Tibial nerve (tissue), 4 donors: ENCODE measurements around the gene ERI3. TPM values are rescaled to one million over a fixed set of nuclear protein-coding genes. Genes with fewer than 3 reads are reported as not detected.

Experiments used
- DNase-seq, 2 donors: peaks; one replicate each; pipeline ENCODE4 v3.0.0-alpha.2; 2019; ENCODE audit warnings: low spot score in 2 of 2
- H3K27ac ChIP-seq, 4 donors: fragments of 200-600 bp; sonication (generic) in 3 of 4; one replicate each; pipeline ENCODE4 v1.5.1; 2017 to 2019; ENCODE audit warnings: mild to moderate bottlenecking in 1 of 4
- H3K27me3 ChIP-seq, 2 donors: fragments of 200-600 bp; sonication (generic) in 1 of 2; one replicate each; pipeline versions ENCODE4 v1.5.1 to v1.6.0; 2017 to 2019
- H3K36me3 ChIP-seq, 3 donors: fragments of 200-600 bp; sonication (generic); one replicate each; pipeline ENCODE4 v1.5.1; 2018 to 2019
- H3K4me1 ChIP-seq, 4 donors: fragments of 200-600 bp; sonication (generic) in 3 of 4; one replicate each; pipeline ENCODE4 v1.5.1; 2017 to 2019
- H3K4me3 ChIP-seq, 4 donors: fragments of 200-600 bp; sonication (generic) in 3 of 4; one replicate each; pipeline ENCODE4 v1.5.1; 2017 to 2019; ENCODE audit warnings: mild to moderate bottlenecking in 1 of 4, moderate library complexity in 1 of 4
- H3K9me3 ChIP-seq, 4 donors: fragments of 200-600 bp; sonication (generic) in 3 of 4; one replicate each; pipeline ENCODE4 v1.5.1; 2017 to 2019
- CTCF ChIP-seq, 5 experiments: fragments of 200-600 bp in 3 of 5; fragments of 450-650 bp in 2 of 5; sonication (generic) in 3 of 5; IDR thresholded peaks; one replicate each; pipeline ENCODE4 v1.5.1; 2016 to 2019; ENCODE audit warnings: antibody characterized with exemption in 5 of 5, mild to moderate bottlenecking in 3 of 5, moderate library complexity in 2 of 5
- EP300 ChIP-seq, 2 donors: sonication (generic); formaldehyde crosslinking; IDR thresholded peaks; one replicate each; pipeline ENCODE4 v1.6.1; 2017; ENCODE audit warnings: antibody characterized with exemption in 2 of 2, mild to moderate bottlenecking in 1 of 2
- POLR2A ChIP-seq, 2 donors: fragments of 450-650 bp; IDR thresholded peaks; one replicate each; pipeline ENCODE4 v1.6.1; 2017; ENCODE audit warnings: antibody characterized with exemption in 2 of 2, mild to moderate bottlenecking in 2 of 2, moderate library complexity in 2 of 2
- WGBS, 2 donors: methylation state at CpG; one replicate each; pipeline ENCODE4 v1.1.5; 2018; 5-methylcytosine and 5-hydroxymethylcytosine counted together
- total RNA-seq, 4 donors: library from RNA; depleted of rRNA; stranded (reverse); fragments of >200 nt; gene quantifications; one replicate each; pipeline ENCODE4 v1.1.0, GENCODE V29; 2016

The ERI3 gene
- total RNA-seq, 4 donors from 2014 or later = 60.1 to 82.2 (median 66.5) TPM

GRCh38 chr1:44289530-44289929, 65.5 kb downstream of the ERI3 start:
- H3K4me3 ChIP-seq = no peak overlapping the region
- no peaks in the 10 kb centered on the region for H3K9me3 ChIP-seq
- no peak overlapping the region for H3K27ac ChIP-seq
- no peak for DNase-seq
- H3K4me1 ChIP-seq = peaks cover 0 to 18% (median 0%) of the 10 kb centered on the region in 4 donors
- no peaks in the 10 kb centered on the region for H3K27me3 ChIP-seq
- WGBS, 2 donors = 54 to 68% methylated on average over 7 of the region's 7 CpGs
- peaks cover 0 to 91% (median 7%) of the 10 kb centered on the region in 3 donors for H3K36me3 ChIP-seq
- no peak for TF ChIP-seq EP300 (IDR thresholded peaks at IDR 0.05)
- no peak for TF ChIP-seq POLR2A (IDR thresholded peaks at IDR 0.05)
- TF ChIP-seq CTCF (IDR thresholded peaks at IDR 0.05) = no peak

- no peak overlapping the region for H3K4me3 ChIP-seq
- peaks cover 0 to 11% (median 0%) of the 10 kb centered on the region in 4 donors for H3K4me1 ChIP-seq
- DNase-seq = no peak
- H3K27ac ChIP-seq = no peak overlapping the region
- H3K27me3 ChIP-seq = no peaks in the 10 kb centered on the region
- H3K9me3 ChIP-seq = no peaks in the 10 kb centered on the region
- TF ChIP-seq POLR2A (IDR thresholded peaks at IDR 0.05) (no peak), CTCF (IDR thresholded peaks at IDR 0.05) (no peak), EP300 (IDR thresholded peaks at IDR 0.05) (no peak)
- 86 to 91% methylated on average over 4 of the region's 4 CpGs for WGBS, 2 donors
- peaks cover 0 to 93% (median 8%) of the 10 kb centered on the region in 3 donors for H3K36me3 ChIP-seq
Measured at GRCh38 chr1:44288883-44289282, 66.2 kb downstream of the ERI3 start.

- DNase-seq = no peak
- no peak for TF ChIP-seq POLR2A (IDR thresholded peaks at IDR 0.05)
- TF ChIP-seq EP300 (IDR thresholded peaks at IDR 0.05) = no peak
- TF ChIP-seq CTCF (IDR thresholded peaks at IDR 0.05) = no peak
- Histone ChIP-seq H3K4me3 (no peak overlapping the region), H3K9me3 (no peaks in the 10 kb centered on the region), H3K27ac (no peak overlapping the region), H3K27me3 (no peaks in the 10 kb centered on the region), H3K36me3 (peaks cover 0 to 70% (median 8%) of the 10 kb centered on the region in 3 donors), H3K4me1 (peaks cover 0 to 2% (median 0%) of the 10 kb centered on the region in 4 donors)
- WGBS, 2 donors = 80 to 96% methylated on average over 2 of the region's 2 CpGs
Measured at GRCh38 chr1:44284184-44284583, 70.9 kb downstream of the ERI3 start.

- Histone ChIP-seq H3K4me1 (no peaks in the 10 kb centered on the region), H3K9me3 (no peaks in the 10 kb centered on the region), H3K4me3 (no peak overlapping the region), H3K36me3 (peaks cover 0 to 66% (median 8%) of the 10 kb centered on the region in 3 donors), H3K27me3 (no peaks in the 10 kb centered on the region), H3K27ac (no peak overlapping the region)
- 87 to 88% methylated on average over 3 of the region's 3 CpGs for WGBS, 2 donors
- TF ChIP-seq CTCF (IDR thresholded peaks at IDR 0.05) = no peak
- no peak for TF ChIP-seq EP300 (IDR thresholded peaks at IDR 0.05)
- TF ChIP-seq POLR2A (IDR thresholded peaks at IDR 0.05) = no peak
- DNase-seq = no peak
Measured at GRCh38 chr1:44283524-44284173, 71.4 kb downstream of the ERI3 start.

- no peak for DNase-seq
- H3K4me1 ChIP-seq = no peaks in the 10 kb centered on the region
- peaks cover 0 to 59% (median 8%) of the 10 kb centered on the region in 3 donors for H3K36me3 ChIP-seq
- no peaks in the 10 kb centered on the region for H3K27me3 ChIP-seq
- TF ChIP-seq CTCF (IDR thresholded peaks at IDR 0.05) (no peak), POLR2A (IDR thresholded peaks at IDR 0.05) (no peak), EP300 (IDR thresholded peaks at IDR 0.05) (no peak)
- no peaks in the 10 kb centered on the region for H3K9me3 ChIP-seq
- H3K4me3 ChIP-seq = no peak overlapping the region
- WGBS, 2 donors = 83 to 92% methylated on average over 8 of the region's 8 CpGs
- no peak overlapping the region for H3K27ac ChIP-seq
Measured at GRCh38 chr1:44282704-44283426, 72.2 kb downstream of the ERI3 start.
